IMR-90 (cell line): Measurements from ENCODE around the gene UBTD1.

Experiments used
- CEBPB ChIP-seq: IDR thresholded peaks from 2 replicates; pipeline ENCODE4 v1.6.1; 2012; ENCODE audit warnings: low read depth, low read length, improper control_type of control experiment
- FOS ChIP-seq: fragments of 150-350 bp; IDR thresholded peaks from 2 replicates; pipeline ENCODE4 v1.6.1; 2016; ENCODE audit warnings: low read depth, low read length
- MAFK ChIP-seq: IDR thresholded peaks from 2 replicates; pipeline ENCODE4 v1.6.1; 2012; ENCODE audit warnings: low read depth, low read length, improper control_type of control experiment
- MAZ ChIP-seq: IDR thresholded peaks from 2 replicates; pipeline ENCODE4 v1.6.1; 2012; ENCODE audit warnings: low read depth, mild to moderate bottlenecking, low read length, improper control_type of control experiment, moderate library complexity, borderline replicate concordance
- MXI1 ChIP-seq: IDR thresholded peaks from 2 replicates; pipeline ENCODE4 v1.6.1; 2012; ENCODE audit warnings: low read depth, mild to moderate bottlenecking, low read length, moderate library complexity, borderline replicate concordance
- NFE2L2 ChIP-seq: fragments of 150-350 bp; IDR thresholded peaks from 2 replicates; pipeline ENCODE4 v1.6.1; 2016; ENCODE audit warnings: low read depth, mild to moderate bottlenecking, low read length
- POLR2A ChIP-seq: IDR thresholded peaks from 2 replicates; pipeline ENCODE4 v1.6.1; 2012; ENCODE audit warnings: mild to moderate bottlenecking, low read depth, low read length
- RCOR1 ChIP-seq: IDR thresholded peaks from 2 replicates; pipeline ENCODE4 v1.6.1; 2012; ENCODE audit warnings: mild to moderate bottlenecking, low read length, improper control_type of control experiment; ENCODE audit not compliant: insufficient replicate concordance
- RFX5 ChIP-seq: IDR thresholded peaks from 2 replicates; pipeline ENCODE4 v1.8.0; 2012; ENCODE audit warnings: low read depth, mild to moderate bottlenecking, low read length, moderate library complexity
- SMC3 ChIP-seq: fragments of 150-350 bp; IDR thresholded peaks from 2 replicates; pipeline ENCODE4 v1.6.1; 2016; ENCODE audit warnings: low read depth, mild to moderate bottlenecking, antibody characterized with exemption, low read length, moderate library complexity
- USF2 ChIP-seq: fragments of 150-350 bp; IDR thresholded peaks from 2 replicates; pipeline ENCODE4 v1.6.1; 2017; ENCODE audit warnings: mild to moderate bottlenecking, antibody characterized with exemption, low read length, low read depth
- TF ChIP-seq, protein P1 (sequence below): conservative IDR thresholded peaks from 2 replicates; pipeline ENCODE4 v1.5.1; 2012; ENCODE audit warnings: mild to moderate bottlenecking, low read depth, low read length, improper control_type of control experiment

GRCh38 chr10:97607095-97607636 lies 108.4 kb downstream of the UBTD1 start:
- TF ChIP-seq, protein P1, sequence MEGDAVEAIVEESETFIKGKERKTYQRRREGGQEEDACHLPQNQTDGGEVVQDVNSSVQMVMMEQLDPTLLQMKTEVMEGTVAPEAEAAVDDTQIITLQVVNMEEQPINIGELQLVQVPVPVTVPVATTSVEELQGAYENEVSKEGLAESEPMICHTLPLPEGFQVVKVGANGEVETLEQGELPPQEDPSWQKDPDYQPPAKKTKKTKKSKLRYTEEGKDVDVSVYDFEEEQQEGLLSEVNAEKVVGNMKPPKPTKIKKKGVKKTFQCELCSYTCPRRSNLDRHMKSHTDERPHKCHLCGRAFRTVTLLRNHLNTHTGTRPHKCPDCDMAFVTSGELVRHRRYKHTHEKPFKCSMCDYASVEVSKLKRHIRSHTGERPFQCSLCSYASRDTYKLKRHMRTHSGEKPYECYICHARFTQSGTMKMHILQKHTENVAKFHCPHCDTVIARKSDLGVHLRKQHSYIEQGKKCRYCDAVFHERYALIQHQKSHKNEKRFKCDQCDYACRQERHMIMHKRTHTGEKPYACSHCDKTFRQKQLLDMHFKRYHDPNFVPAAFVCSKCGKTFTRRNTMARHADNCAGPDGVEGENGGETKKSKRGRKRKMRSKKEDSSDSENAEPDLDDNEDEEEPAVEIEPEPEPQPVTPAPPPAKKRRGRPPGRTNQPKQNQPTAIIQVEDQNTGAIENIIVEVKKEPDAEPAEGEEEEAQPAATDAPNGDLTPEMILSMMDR = no peak
- no peak for TF ChIP-seq RCOR1
- no peak for TF ChIP-seq POLR2A
- no peak for TF ChIP-seq USF2
- no peak for TF ChIP-seq CEBPB
- TF ChIP-seq MXI1 = no peak
- TF ChIP-seq SMC3 = no peak
- TF ChIP-seq MAFK = no peak
- TF ChIP-seq FOS = no peak
- TF ChIP-seq MAZ = no peak
- TF ChIP-seq NFE2L2 = no peak
- no peak for TF ChIP-seq RFX5
